Loucy (cell line): ENCODE results near the gene KRTAP3-1.

ENCODE experiments used
- CTCF ChIP-seq: fragments of 200-600 bp; sonication (generic); conservative IDR thresholded peaks from 2 replicates; pipeline ENCODE4 v1.5.1; 2014; ENCODE audit warnings: mild to moderate bottlenecking, antibody characterized with exemption, low read length
- EZH2phosphoT487 ChIP-seq: fragments of 200-600 bp; IDR thresholded peaks from 2 replicates; pipeline ENCODE4 v1.6.1; 2018; ENCODE audit warnings: antibody characterized with exemption, mild to moderate bottlenecking, moderate library complexity, borderline replicate concordance

- TF ChIP-seq CTCF (no peak), EZH2phosphoT487 (no peak)
Observed at GRCh38 chr17:41037853-41038350, 29.0 kb upstream of the KRTAP3-1 start.
